Thyroid gland (tissue), 4 donors: Measurements from ENCODE around the gene TGM5.

Source experiments
- POLR2A ChIP-seq, 2 donors: fragments of 450-650 bp; IDR thresholded peaks; one replicate each; pipeline ENCODE4 v1.6.1; 2017; ENCODE audit warnings: antibody characterized with exemption in 2 of 2, mild to moderate bottlenecking in 2 of 2, moderate library complexity in 1 of 2
- TF ChIP-seq, protein P1 (sequence below), 6 experiments: fragments of 200-600 bp in 3 of 6; fragments of 450-650 bp in 3 of 6; sonication (generic) in 3 of 6; IDR thresholded peaks; one replicate each; pipeline ENCODE4 v1.5.1; 2016 to 2019; ENCODE audit warnings: antibody characterized with exemption in 6 of 6, mild to moderate bottlenecking in 2 of 6, inconsistent platforms in 1 of 6, moderate library complexity in 1 of 6

DNA sequence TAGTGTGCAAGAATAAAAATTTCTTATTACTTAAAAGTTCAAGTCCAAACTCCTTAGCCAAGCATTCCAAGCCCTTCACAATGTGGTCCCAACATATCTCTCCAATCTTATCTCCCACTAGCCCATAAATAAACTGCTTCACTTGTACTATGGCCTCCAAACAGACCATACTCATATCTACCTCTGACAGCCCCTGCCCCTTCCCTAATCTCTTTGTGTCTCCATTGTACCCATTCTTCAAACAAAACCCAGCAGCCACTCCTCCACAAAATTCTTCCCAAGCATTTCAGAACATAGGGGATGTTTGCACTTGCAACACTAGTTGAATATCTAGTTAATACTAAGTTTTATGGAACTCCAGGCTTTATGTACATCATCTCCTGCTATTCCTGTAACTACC, 33.2 kb upstream of the TGM5 start:
- no peak for TF ChIP-seq POLR2A (IDR thresholded peaks at IDR 0.05)
- TF ChIP-seq, protein P1, sequence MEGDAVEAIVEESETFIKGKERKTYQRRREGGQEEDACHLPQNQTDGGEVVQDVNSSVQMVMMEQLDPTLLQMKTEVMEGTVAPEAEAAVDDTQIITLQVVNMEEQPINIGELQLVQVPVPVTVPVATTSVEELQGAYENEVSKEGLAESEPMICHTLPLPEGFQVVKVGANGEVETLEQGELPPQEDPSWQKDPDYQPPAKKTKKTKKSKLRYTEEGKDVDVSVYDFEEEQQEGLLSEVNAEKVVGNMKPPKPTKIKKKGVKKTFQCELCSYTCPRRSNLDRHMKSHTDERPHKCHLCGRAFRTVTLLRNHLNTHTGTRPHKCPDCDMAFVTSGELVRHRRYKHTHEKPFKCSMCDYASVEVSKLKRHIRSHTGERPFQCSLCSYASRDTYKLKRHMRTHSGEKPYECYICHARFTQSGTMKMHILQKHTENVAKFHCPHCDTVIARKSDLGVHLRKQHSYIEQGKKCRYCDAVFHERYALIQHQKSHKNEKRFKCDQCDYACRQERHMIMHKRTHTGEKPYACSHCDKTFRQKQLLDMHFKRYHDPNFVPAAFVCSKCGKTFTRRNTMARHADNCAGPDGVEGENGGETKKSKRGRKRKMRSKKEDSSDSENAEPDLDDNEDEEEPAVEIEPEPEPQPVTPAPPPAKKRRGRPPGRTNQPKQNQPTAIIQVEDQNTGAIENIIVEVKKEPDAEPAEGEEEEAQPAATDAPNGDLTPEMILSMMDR (IDR thresholded peaks at IDR 0.05), result no peak
